Measurements from ENCODE around the gene ST6GALNAC4.

DNA sequence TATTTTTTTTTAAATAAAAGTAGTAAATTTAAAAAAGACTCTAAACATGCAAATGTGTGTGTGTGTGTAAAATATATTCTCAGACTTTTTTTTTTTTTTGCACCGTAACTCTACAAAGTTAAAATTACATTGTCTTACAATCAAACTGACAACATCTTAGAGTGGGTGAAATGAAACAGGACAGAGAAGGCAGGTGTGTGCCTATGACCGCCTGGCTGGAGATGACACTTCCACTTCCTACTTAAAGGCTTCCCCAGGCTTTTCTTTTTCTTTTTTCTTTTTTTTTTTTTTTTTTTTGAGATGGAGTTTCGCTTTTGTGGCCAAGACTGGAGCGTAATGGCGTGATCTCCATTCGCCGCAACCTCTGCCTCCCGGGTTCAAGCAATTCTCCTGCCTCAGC, 36.7 kb downstream of the ST6GALNAC4 start:
- TF ChIP-seq EZH2 (IDR thresholded peaks at IDR 0.05) (no peak), POLR2AphosphoS5 (IDR thresholded peaks at IDR 0.05; ENCODE audit: borderline replicate concordance, low read depth, low read length) (no peak), FOXP2 (optimal IDR thresholded peaks at IDR 0.05; ENCODE audit: control extremely low read depth, extremely low read length, insufficient read depth) (no peak)

Measured in SK-N-MC (cell line).